NCI-H526 treated with DMSO at 0.1 percent for 48 hours (cell line): Measurements from ENCODE around the gene IFNL3.
"Not testable (repeated sequence)": the region's sequence is repeated elsewhere in the genome, so short reads cannot be mapped to it uniquely, and the experiment has no call there.

Experiments
- DNase-seq: peaks from one replicate; lab custom pipeline; 2025; lab: John Stamatoyannopoulos, UW

The IFNL3 gene

DNA sequence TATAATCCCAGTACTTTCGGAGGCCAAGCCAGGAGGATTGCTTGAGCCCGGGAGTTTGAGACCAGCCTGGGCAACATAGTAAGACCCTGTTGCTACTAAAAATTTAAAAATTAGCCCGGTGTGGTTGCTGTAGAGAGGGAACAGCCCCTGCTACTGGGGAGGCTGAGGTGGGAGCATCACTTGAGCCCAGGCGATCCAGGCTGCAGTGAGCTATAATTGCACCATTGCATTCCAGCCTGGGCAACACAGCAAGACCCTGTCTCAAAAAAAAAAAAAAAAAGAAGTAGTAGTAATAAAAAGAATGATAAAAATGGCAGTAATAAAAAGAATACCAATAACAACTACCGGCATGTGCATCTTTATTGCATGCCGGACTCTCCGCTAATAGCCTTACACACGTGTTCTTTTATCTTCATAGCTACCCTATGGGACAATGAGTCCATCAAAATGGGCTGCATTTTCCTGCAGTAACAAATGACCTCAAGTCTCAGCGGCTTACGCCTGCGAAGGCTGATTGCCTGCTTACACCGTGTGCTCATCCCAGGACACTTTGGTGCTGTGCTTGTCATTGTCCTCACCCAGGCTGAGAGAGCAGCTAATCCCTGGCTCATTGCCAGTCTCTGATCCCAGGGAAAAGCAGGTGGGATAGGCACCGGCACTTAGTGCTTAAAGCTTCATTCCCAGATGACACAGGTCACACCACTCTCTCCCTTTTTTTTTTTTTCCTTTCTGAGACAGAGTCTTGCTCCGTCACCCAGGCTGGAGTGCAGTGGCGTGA lies 26.4 kb downstream of the IFNL3 start:
- no peak for DNase-seq

DNA sequence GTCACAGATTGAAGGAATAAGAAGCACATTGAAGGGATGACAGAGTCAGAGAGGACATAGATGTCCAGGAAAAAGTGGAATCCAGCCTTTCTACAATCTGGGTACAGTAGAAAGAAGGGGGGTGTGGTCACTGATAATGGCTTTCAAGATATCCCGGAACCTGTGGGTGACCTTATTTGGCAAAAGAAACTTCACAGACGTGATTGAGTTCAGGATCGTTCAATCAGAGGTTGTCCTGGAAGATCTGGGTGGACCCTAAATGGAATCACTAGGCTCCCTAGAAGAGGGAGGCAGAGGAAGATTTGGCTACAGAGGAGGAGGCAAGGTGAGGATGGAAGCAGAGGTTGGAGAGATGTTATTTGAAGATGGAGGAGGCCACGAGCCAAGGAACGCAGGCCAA lies 27.7 kb downstream of the IFNL3 start:
- DNase-seq: no peak

DNA sequence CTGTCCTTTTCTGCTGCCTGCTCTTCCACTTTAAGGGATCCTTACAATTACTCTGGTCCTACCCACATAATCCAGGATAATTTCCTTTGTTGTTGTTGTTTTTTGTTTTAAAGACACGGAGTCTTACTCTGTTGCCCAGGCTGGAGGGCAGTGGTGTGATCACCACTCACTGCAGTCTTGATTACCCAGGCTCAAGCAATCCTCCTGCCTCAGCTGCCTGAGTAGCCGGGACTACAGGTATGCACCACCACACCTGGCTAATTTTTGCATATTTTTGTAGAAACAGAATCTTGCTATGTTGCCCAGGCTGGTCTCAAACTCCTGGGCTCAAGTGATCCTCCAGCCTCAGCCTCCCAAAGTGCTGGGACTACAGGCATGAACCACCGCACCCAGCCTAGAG lies 29.5 kb downstream of the IFNL3 start:
- DNase-seq: not testable (repeated sequence)

DNA sequence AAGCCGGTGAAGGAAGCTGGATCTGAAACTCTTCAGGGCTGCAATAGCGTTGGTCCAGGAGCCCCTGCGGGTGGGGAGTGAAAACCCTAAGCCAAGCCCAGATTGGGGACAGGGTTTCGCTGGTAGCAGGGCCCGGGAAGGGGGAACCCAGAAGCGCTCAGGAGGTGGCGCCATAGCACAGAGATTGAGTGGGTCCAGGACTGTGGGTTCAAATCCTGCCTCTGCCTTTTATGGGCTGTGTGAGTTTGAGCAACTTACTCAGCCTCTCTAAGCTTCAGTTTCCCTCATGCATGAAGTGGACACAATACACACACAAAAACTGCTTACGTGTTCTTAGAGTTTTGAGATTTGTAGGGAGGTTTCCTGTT lies 32.4 kb downstream of the IFNL3 start:
- no peak for DNase-seq

DNA sequence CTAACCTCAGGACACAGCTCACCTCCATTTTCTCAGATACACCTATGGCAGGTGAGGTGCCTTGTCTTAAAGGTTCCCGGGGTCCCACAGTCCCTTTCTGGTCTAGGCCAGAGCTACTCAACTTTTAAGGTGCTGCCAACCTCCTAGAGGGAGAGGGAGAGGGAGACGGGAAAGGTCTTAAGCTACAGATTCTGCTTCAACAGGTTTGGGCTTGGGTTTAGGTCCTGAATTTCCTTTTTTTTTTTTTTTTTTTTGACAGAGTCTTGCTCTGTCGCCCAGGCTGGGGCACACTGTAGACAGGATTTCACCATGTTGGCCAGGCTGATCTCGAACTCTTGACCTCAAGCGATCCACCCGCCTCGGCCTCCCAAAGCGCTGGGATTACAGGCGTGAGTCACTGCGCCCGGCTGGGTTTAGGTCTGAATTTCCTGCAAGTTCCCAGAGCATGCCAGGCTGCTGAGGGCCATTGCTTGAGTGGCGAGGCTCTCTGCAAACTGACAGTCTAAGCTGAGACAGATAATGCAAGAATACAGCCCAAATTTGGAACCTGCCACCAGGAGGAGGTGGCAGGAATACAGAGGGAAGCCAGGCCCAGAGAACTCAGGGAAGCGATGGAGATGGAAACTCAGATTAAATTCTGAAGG lies 33.0 kb downstream of the IFNL3 start:
- no peak for DNase-seq

DNA sequence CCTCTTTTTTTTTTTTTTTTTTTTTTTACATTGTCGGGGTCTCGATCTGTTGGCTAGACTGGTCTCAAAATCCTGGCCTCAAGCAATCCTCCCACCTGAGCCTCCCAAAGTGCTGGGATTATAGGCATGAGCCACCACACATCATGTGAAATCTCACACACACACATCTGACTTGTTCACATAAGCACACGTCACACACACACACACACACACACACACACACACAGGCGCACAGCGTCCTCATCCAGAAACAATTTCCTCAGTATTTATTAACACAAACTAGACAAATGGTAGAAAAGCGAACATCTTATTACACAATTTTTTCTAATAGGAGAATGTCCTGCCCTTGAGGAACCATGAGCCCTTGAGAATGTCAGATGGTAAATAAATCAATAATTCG lies 35.6 kb downstream of the IFNL3 start:
- no peak for DNase-seq

DNA sequence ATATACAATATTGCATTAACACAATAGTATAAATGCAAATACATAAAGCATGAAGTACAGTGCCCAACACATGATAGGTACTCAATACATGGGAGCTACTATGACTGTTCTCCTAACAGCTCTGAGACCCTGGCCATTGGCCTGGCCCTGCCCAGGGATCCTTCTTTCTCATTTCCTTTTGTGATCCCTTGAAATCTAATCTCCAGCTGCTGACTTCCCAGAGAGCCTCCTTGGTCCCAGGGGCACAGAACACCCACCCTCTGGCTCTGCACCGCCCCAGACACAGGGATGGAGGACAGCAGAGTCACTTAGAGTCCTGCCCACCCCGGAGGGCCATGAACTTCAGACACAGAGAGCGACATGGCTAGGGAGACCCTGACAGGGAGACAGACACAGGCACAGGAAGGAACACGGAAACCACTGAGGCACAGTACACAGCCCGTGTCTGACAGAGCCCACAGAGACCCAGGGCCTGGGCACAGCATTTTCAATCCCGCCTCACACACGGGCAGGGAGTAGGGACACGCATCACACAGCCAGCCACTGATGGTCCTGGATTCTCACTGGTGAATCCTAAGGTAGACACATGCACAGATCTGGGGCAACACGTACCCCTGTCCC lies 36.5 kb downstream of the IFNL3 start:
- no peak for DNase-seq

DNA sequence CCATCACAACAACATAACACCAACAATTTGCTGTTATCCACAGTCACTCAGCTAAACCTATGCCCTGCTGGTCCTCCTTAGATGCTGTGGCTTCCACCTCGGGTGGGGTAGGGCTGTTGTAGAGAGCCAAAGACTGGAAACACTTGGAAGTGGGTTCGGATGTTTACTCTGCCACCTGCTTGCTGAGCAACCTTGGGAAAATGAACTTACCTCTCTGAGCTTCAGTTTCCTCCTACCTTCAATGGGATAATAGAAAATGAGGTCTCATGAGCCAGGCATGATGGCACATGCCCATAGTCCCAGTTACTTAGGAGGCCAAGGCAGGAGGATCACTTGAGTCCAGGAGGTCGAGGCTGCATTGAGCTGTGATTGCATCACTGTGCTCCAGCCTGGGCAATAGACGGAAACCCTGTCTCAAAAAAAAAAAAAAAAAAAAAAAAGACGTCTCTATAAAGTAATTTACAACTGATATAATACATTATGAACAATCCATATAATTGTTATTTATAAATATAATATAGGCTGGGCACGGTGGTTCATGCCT lies 37.4 kb downstream of the IFNL3 start:
- DNase-seq: no peak

DNA sequence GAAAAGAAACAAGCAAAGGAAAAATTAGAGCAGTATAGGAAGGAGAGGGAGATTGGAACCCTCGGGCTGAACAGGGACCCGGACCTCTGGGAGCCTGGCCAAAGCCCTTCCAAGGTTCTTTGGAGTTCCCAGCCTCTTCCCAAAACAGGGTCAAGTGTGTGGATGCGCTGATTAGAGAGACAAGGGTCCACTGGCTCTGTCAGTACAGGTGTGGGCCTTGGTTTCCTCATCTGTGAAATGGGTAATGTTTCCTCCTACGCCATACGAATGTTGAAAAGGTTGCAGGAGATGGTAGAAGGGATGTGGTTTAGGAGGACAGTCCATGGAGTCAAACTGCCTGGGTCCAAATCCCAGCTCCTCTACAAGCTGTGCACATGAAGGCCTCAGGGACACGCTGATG lies 38.7 kb downstream of the IFNL3 start:
- no peak for DNase-seq

DNA sequence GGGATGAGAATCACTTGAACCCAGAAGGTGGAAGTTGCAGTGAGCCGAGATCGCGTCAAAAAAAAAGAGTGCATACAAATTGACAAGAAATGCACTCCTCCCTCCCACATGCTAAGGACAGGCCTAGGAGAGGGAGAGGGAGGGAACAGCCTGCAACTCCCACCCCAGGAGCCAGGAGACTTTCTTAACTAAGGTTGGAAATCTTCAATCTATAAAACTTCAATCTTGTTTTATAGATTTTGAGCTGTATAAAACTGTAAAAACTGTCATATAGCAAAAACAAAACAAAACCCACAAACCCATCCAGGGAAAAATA lies 39.4 kb downstream of the IFNL3 start:
- DNase-seq: no peak

DNA sequence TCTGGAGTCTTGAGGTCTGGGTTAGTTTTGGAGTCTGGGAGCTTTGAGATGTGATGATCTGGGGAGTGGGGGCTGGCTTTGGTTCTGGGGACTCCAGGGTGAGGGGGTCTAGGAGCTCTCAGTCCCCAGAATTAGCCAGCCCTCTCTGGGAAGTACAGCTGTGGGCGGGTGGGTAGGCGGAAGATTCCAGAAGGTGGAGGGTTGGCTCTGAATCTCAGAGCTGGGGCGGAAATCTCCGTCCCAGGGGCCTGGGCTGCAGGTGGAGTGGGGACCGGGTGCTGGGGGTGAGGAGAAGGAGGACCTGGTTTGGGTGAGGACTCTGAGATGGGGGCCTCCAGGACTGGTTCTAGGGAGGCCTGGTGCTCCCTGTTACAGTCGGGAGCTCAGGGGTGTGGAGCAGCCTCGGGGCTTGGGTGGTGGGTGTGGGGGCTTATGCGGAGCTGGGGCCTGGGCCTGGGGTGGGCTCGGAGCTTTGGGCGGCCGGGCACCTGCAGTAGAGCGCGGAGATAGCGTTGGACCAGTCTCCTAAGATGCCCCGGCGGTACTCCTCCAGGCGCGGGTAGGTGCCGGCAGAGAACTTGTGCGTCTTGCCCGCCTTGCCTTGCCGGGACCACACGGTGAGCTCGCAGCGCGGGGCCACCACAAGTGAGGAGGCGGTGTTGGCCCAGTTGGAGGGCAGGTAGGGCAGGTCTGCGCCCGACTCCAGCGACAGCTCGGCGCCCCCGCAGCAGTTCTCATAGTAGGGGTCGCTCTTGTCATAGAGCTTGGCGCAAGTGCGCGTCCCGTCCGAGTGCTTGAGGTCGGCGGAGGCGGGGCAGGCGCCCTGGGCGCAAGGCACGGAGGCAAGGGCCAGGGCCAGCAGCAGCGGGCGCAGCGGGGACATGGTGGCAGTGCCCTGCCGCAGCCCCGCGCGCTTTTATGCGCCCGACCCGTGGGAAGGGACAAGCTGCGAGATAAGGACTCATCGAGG lies 41.1 kb downstream of the IFNL3 start, which contains the start of gene SYCN:
TSS of gene SYCN (minus strand) at position 892 of the 970 bp plus-strand sequence. CDS start at position 883, 9 bp downstream.
- DNase-seq: no peak

DNA sequence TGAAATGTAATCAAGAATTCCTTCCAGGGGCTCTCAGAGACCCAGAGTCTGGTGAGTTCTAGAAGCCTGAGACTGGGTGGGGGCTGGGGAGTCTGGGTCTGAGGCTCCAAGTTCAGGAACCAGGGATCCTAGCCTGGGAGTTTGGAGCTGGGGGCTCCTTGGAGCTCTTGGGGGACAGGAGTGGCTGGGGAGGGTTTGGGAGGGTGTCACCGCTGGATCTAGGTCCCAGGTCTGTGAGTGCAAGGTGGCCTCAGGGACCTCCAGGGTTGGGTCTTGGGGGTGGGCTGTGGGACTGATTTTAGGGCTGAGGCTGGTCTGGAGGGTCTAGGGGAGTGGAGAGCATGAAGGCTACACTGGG lies 41.8 kb downstream of the IFNL3 start:
- no peak for DNase-seq

DNA sequence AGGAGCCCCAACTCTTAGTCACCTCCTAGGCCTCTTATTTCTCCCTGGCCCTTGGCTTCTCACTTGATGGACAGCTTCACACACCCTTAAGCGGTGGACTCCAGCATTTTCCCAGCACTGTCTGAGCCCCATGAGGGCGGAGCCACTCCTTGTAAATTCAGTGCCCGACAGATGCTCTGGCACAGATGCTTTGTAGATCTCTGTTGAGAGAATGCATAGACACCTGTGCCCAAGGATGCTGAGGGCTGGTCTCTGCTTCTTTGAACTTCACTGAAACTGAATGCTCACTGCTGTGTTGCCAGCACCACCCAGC lies 44.0 kb downstream of the IFNL3 start:
- no peak for DNase-seq

DNA sequence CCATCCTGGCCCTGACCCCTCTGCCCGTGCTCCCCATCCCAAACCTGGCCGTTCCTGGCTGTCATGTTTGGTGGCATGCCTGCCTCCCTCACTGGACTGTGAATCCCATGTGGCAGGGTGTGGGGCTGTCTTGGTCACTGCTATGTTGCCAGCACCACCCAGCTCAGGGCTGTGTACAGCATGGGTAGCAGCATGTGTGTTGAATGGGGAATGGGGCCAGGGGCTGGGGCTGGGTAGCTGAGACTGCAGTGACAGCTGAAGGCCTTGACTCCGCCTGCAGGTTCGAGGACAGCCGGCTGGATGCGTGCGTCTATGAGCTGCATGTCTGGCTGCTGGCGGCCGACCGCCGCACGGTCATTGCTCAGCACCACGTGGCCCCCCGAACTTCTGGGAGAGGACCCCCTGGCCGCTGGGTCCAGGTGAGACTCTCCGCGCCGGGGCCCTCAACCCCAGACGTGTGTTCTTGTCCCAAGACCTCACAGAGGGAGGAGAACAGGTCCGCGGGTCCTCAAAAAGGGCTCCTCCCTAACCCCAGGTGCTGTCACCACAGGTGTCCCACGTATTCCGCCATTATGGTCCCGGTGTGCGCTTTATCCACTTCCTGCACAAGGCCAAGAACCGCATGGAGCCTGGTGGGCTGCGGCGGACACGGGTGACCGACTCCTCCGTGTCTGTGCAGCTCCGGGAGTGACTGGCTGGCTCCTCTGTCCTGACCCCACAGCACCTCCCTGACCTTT lies 44.6 kb downstream of the IFNL3 start:
- DNase-seq: no peak

DNA sequence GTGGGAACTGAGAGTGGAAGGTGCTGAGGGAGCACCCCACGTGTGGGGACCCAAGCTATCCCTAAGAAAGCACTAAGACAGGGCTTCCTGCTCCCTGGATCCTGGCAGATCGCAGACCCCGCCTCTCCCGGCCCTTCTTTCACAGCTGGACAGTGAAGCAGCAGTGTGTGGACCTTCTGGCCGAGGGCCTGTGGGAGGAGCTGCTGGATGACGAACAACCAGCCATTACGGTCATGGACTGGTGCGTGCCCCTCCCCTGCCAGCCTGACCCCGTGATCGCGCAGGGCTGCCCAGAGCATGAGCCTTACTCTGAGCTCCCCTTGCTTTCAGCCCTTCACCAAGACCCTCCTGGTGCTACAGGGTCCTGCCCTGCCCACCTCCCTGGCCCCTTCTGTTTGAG lies 45.8 kb downstream of the IFNL3 start:
- no peak for DNase-seq

DNA sequence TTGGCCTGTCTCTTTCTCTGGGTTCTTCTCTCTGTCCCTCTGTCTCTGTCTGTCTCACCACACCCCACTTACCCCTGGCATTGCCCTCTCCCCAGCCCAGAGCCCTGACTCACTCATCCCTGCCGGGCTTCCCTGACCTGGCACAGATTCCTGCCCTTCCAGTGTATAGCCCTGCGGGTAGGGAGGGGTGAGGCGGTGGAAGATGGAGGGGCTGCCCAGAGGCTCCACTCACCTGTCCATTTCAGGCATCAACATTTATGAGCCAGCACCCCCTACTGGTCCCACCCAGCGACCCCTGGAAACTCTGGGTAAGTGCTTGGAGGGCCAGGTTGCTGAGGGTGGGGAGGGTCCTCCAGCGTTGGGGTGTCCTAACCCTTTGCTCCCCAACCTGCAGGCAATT lies 47.0 kb downstream of the IFNL3 start:
- DNase-seq: no peak

DNA sequence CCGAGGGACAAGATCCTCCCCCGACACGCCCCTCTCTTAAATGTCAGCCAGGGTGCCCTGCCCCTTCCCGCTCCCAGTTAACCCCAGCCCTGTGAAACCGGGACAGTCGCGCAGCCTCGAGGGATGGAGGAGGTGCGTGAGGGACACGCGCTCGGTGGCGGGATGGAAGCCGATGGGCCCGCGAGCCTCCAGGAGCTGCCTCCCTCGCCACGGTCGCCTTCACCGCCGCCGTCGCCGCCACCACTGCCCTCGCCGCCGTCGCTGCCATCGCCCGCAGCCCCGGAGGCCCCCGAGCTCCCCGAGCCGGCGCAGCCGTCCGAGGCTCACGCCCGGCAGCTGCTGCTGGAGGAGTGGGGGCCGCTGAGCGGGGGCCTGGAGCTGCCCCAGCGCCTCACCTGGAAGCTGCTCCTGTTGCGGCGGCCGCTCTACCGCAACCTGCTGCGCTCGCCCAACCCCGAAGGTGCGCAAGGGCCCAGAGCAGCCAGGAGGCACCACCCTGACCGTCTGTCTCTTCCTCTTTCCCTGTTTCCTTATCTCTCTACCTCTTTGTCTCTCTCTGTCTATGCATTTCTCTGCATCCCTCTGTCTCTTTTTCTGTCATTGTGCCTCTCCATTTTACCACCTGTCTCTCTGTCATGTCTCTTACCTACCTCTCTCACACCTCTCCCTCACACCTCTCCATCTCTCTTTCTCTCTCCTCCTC lies 47.8 kb downstream of the IFNL3 start, which contains the start of gene NCCRP1:
TSS of gene NCCRP1 (plus strand) at position 105 of the 703 bp plus-strand sequence. CDS start at position 124, 19 bp downstream.
- DNase-seq: no peak

DNA sequence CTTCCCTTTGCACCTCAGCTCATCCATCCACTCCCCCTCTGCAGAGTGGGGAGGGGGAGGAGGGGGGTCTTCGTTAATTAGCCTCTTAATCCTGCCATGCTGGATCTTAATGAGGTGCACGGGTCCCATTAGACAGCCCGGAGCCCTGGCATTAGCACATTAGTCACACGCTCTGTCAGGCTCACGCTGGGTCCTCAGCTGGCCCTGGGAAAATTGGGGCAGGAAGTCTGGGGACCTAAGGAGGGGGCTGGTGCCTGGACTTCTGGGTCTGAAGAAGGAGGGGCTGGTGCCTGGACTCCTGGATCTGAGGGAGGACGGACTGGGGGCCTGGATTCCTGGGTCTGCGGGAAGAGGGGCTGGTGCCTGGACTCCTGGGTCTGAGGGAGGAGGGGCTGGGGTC lies 48.5 kb downstream of the IFNL3 start:
- DNase-seq: no peak

DNA sequence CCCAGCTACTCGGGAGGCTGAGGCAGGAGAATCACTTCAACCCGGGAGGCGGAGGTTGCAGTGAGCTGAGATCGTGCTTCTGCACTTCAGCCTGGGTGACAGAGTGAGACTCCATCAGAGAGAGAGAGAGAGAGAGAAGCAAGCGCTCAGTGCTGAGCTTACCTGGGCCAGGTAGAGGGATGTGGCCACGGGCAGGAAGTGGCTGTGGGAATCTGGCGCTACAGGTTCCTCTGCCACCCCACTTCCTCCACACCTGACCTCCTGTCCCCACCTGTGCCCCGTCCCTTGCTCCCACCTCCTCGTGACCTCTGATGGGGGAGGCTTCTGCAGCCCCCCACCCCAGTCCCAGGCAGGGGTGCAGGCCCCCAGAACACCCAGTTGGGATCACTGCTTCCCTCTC lies 49.1 kb downstream of the IFNL3 start:
- DNase-seq: no peak

DNA sequence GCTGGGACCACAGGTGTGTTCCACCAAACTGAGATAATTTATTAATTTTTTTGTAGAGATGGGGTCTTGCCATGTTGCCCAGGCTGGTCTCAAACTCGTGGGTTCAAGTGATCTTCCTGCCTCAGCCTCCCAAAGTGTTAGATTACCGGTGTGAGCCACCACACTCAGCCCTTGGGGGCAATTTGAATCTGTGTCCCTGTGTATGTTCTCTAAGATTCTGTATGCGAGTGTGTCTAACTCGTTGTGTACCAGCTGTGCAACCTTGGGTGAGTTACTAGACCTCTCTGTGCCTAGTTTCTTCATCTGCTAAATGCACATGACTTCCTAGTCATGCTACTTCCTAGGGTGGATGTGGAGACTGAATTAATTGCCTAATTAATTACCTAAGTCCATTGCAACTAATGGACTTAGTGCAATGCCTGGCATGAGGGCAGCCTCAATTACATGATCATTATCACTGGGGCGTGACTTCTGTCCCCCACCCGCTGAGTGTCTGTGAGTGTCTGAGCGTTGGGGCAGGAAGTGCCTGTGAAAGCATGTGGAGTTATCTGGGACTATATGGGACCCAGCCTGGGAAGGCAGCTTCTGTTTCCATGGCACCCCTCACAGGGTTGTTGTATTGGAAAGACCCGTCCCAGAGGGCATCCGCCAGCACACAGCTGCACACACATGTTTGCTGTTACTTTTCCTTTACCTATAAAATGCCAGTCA lies 49.8 kb downstream of the IFNL3 start:
- no peak for DNase-seq
